Cardiac fibroblast (primary cell): Measurements from ENCODE around the gene FLOT2.
A peak's percentile ranks its signal among the peaks of the same experiment; 100 is the strongest.
"Not testable (repeated sequence)": the region's sequence is repeated elsewhere in the genome, so short reads cannot be mapped to it uniquely, and the experiment has no call there.

Experiments used
- DNase-seq, 2 donors: peaks; one replicate each; pipeline versions ENCODE4 v3.0.0 to v3.0.0-alpha.2; 2010; ENCODE audit warnings: low read depth in 2 of 2
- H3K4me3 ChIP-seq, 2 donors: replicated peaks in 1 of 2; 1 replicate in 1 of 2; 2 replicates in 1 of 2; pipeline ENCODE4 v1.5.1; 2011; ENCODE audit warnings: low read depth in 2 of 2, low read length in 2 of 2, mild to moderate bottlenecking in 2 of 2, moderate library complexity in 1 of 2
- CTCF ChIP-seq: IDR thresholded peaks from one replicate; pipeline ENCODE4 v1.5.1; 2011; ENCODE audit warnings: low read depth, mild to moderate bottlenecking, low read length, inconsistent platforms

FLOT2 gene

GRCh38 chr17:28940675-28941074, 43.1 kb upstream of the FLOT2 start:
- no peak for DNase-seq
- no peak for TF ChIP-seq CTCF
- no peak overlapping the region for H3K4me3 ChIP-seq

GRCh38 chr17:28940142-28940541, 42.6 kb upstream of the FLOT2 start:
- no peak for DNase-seq
- H3K4me3 ChIP-seq, result no peak overlapping the region
- no peak for TF ChIP-seq CTCF

GRCh38 chr17:28938552-28938951, 41.0 kb upstream of the FLOT2 start:
- H3K4me3 ChIP-seq, result no peak overlapping the region
- no peak for TF ChIP-seq CTCF
- no peak for DNase-seq

GRCh38 chr17:28937044-28937729, 39.7 kb upstream of the FLOT2 start:
- H3K4me3 ChIP-seq, result no peak overlapping the region
- DNase-seq, result peak; percentile 69 to 72
- TF ChIP-seq CTCF, result no peak

GRCh38 chr17:28935744-28936460, 38.4 kb upstream of the FLOT2 start:
- no peak overlapping the region for H3K4me3 ChIP-seq
- no peak for DNase-seq
- TF ChIP-seq CTCF, result no peak

GRCh38 chr17:28934508-28934907, 37.0 kb upstream of the FLOT2 start:
- H3K4me3 ChIP-seq, DNase-seq: not testable (repeated sequence)

DNA sequence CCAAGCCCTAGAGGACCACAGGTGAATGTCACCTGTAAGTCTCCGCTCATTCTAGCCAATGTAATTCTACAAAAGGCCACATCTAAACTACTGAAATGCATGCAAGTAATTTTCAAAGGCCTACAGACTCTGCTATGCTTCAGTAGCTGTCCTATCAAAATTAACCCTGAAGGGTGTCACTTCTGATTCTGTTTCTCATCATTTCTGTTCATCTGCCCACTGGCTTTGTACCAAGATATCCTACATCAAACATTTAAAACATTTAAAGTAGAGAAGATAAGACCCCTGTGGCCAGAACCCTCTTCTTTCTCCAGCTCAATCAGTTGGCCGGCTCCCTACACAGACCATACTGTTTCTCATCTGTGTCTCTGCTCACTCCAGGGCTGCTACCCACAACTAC, 32.3 kb upstream of the FLOT2 start:
- H3K4me3 ChIP-seq, result no peak overlapping the region
- no peak for DNase-seq
- no peak for TF ChIP-seq CTCF
